HG03066 (cell line): ENCODE results near the gene CHMP4B.

Experiments
- ATAC-seq: cut with Tn5 transposase; IDR thresholded peaks from one replicate; pipeline ENCODE4 v1.9.1; 2021; ENCODE audit warnings: low read depth; ENCODE audit not compliant: unreplicated experiment

CHMP4B gene

DNA sequence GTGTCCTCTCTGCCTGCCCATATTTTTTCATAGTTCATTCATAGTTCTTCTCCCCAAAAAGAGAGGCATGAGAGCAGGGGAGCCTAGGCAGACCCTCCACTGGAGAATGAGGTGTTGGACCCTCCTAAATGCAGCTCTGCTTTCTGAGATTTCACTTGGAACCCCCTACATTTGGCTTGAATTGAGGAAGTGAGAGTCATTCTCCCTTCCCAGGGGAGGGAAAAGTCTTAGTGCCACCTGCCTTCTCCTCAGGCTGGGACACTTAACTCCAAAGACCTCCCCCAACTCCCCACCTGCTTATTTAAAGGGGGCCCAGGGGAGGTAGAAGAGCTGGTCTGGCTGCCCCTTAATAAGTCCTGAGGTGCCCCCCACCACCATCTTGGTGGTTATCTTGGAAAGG is 78.2 kb downstream of the CHMP4B start:
- ATAC-seq, result no peak

DNA sequence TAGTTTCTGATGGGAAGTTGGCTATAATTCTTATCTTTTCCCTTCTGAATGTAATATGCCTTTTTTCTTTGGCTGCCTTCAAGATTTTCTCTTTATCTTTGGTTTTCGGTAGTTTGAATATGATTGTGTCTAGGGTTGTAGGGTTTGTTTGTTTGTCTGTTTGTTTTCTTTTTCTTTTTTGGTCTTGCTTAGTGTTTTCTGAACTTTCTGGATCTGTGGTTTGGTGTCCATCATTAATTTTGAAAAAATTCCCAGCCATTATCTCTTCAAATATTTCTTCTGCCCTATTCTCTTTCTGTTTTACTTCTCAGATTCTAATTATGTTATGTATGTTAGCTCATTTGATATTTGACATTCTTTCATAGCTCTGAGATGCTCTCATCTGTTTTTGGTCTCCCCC is 79.4 kb downstream of the CHMP4B start:
- no peak for ATAC-seq

DNA sequence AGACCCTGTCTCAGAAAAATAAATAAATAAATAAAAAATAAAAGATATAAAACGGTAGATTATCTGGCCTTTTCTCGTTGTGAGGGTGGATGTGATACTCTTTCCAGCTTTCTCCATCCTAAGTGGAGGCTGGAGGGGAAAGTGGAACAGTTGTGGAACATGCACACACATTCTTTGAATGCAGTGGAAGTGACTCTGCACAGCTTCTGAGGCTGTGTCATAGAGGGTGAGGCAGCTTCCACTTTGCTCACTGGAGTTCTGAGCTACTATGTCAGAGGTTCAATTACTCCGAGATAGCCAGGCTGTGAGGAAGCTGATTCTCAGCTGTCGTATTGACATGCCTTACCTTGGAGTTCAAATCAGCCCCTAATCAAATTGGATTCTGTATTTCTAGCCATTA is 82.2 kb downstream of the CHMP4B start:
- no peak for ATAC-seq

DNA sequence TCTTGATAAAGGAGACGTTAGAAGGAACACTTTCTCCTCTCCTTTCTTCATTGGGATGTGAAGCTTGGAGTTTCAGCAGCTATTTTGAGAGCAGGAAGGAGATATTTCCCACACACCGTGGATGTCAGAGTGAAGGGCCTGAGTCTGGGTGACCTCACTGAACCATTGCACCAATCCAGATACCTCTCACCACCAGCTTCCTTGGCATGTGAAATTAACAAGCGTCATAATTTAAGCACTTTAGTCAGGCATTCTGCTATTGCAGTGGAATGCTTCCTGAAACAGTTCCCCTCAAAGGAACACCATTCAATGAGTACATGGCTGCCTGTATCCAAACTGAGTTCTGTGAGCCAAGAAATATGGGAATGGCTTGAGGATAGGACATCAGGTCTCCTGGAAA is 83.7 kb downstream of the CHMP4B start:
- ATAC-seq, result no peak

DNA sequence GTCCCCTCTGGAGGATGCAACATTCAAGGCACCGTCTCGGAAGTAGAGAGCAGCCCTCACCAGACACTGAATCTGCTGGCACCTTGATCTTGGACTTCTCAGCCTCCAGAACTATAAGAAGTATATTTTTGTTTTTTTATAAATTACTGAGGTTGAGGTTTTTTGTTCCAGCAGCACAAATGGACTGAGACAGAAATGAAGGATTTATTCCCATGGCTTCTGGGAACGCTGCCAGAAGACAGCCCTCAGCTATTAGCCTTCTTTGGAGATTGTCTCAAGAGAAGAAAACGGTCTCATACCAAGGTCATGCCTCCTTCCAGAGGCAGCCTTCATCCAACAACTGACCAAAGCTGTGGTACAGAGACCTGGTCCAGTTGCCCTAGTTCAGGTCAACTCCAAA is 85.4 kb downstream of the CHMP4B start:
- no peak for ATAC-seq

DNA sequence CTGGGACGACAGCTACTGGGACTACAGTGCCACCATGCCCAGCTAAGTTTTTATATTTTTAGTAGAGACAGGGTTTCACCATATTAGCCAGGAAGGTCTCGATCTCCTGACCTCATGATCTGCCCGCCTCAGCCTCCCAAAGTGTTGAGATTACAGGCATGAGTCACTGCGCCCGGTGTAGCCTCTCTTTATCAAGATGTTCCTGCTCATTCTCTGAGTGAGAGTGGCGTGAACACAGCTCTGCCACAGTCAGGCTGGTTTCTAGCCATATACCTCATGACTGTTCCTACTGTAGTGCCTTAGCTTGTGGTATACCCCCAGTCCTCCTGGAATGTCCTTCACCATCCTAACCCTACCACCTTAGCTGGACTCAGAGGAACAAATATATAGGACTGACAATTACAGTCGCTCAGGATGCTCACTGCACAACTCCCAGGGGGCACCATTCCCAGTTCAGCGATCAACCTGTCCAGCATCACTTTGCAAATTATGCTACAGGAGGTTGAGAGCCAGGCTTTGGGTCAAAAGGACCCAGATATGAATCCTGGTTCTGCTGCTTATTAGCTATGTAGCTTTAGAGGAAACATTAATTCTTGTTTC is 86.3 kb downstream of the CHMP4B start:
- no peak for ATAC-seq

DNA sequence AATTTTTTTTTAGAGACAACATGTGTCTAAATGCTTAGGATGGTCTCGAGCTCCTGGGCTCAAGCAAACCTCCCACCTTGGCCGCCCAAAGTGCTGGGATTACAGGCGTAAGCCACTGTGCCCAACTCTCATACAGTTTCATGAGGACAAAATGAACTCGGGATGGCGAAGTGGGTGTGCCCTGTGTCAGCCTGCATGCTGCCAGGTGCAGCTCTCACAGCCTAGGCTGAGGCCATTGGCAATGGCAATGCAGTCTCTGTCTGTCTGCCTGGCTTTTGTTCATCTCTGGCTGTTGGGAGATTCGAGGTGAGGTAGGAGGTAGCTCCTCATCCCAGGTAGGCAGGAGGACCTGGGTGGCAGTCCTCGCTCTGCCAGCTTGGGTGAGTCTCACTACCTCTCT is 88.0 kb downstream of the CHMP4B start:
- ATAC-seq, result no peak

DNA sequence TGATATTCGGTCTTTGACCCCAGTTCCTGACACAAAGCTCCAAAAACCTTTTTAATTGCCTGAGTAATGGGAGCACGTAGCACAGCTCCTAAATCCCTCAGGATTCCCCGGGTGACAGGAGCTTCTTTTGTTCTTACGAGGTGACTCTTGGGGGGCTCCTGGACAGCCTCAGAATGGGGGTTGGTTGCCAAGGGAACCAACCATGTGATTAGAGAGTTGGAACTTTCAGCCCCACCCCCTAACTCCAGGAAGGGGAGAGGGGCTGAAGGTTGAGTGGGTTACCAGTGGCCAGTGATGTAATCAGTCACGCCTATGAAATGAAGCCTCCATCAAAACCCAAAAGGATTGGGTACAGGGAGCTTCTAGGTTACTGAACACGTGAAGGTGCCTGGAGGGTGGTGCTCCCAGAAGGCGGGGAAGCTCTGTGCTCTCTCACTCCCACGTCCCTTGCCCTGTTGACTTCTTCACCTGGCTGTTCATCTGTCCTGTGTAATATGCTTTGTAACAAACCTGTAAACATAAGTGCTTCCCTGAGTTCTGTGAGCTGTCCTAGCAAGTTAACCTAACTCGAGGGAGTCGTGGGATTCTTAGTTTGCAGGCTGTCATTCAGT is 89.5 kb downstream of the CHMP4B start:
- ATAC-seq, result no peak

DNA sequence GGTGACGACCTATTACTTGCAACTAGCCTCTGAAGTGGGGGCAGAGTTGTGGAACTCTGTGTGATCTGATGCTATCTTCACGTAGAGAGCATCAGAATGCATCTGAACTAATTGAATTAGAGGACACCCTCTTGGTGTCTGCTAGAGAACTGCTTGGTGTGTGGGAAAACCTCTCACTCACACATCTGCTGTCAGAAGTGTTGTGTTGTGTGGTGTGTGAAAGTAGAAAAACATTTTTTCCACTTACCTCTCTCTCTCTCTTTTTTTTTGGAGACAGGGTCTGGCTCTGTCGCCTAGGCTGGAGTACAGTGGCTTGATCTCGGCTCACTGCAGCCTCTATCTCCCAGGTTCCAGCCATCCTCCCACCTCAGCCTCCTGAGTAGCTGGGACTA is 90.0 kb downstream of the CHMP4B start:
- ATAC-seq, result no peak

DNA sequence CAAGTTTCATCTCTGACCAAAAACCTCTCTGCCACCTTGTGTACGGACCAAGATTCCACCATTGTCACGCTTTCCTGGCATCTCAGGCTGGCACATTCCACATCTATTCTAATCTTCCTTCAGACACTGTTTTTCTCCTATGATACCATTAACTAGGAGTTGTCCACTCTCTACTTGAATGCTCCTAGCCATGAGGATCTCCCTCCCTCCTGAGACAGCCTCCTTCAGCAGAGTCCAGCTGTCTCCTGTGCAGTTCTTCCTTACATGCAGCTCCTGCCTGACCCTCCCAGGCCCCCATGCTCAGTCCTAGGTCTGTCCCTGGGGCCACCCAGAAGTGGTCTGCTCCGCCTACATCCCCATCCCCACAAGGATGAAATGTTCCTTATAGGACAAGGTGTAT is 90.9 kb downstream of the CHMP4B start:
- no peak for ATAC-seq
